Keratinocyte (primary cell): Measurements from ENCODE around the gene DCAF6. TPM values are rescaled to one million over a fixed set of nuclear protein-coding genes. Genes with fewer than 3 reads are reported as not detected.

Source experiments
- DNase-seq: peaks from one replicate; pipeline ENCODE4 v3.0.0-alpha.2; 2011; ENCODE audit warnings: low read depth, missing footprints, low spot score
- FAIRE-seq: peaks from 2 replicates; lab custom pipeline; 2011; peaks lifted over from hg19 to GRCh38; lab: Jason Lieb, UNC
- H2AFZ ChIP-seq: 2 replicates; pipeline ENCODE4 v1.6.0; 2012; ENCODE audit warnings: low read length, control low read depth, inconsistent platforms; ENCODE audit not compliant: control insufficient read depth
- H3K27ac ChIP-seq: 2 replicates; pipeline ENCODE4 v1.5.1; 2011; ENCODE audit warnings: low read length; ENCODE audit not compliant: control insufficient read depth, insufficient read depth
- H3K27me3 ChIP-seq: 3 replicates; pipeline ENCODE4 v1.6.0; 2011; ENCODE audit warnings: low read length; ENCODE audit not compliant: control insufficient read depth, insufficient read depth; ENCODE audit errors: extremely low read depth
- H3K36me3 ChIP-seq, 2 experiments: 2 replicates in 1 of 2; 3 replicates in 1 of 2; pipeline ENCODE4 v1.5.1; 2011; ENCODE audit warnings: low read length in 2 of 2, mild to moderate bottlenecking in 1 of 2; ENCODE audit not compliant: control insufficient read depth in 2 of 2, insufficient read depth in 2 of 2; ENCODE audit errors: extremely low read depth in 1 of 2
- H3K4me1 ChIP-seq: 3 replicates; pipeline ENCODE4 v1.5.1; 2011; ENCODE audit warnings: low read length; ENCODE audit not compliant: control insufficient read depth, insufficient read depth; ENCODE audit errors: extremely low read depth
- H3K4me2 ChIP-seq: 3 replicates; pipeline ENCODE4 v1.6.0; 2011; ENCODE audit warnings: low read depth, low read length; ENCODE audit not compliant: control insufficient read depth, insufficient read depth; ENCODE audit errors: extremely low read depth
- H3K4me3 ChIP-seq, 3 experiments: fragments of 200-600 bp in 1 of 3; sonication (generic) in 1 of 3; 2 replicates in 2 of 3; 3 replicates in 1 of 3; pipeline ENCODE4 v1.5.1; 2011 to 2016; ENCODE audit warnings: low read length in 3 of 3, mild to moderate bottlenecking in 3 of 3, control low read depth in 2 of 3, inconsistent platforms in 1 of 3, low read depth in 1 of 3, mixed read lengths in 1 of 3, mixed run types in 1 of 3, moderate library complexity in 1 of 3; ENCODE audit not compliant: control insufficient read depth in 2 of 3, insufficient read depth in 2 of 3; ENCODE audit errors: extremely low read depth in 1 of 3
- H3K79me2 ChIP-seq: 2 replicates; pipeline ENCODE4 v1.6.0; 2012; ENCODE audit warnings: low read length; ENCODE audit not compliant: control insufficient read depth, insufficient read depth
- H3K9ac ChIP-seq: 3 replicates; pipeline ENCODE4 v1.6.0; 2011; ENCODE audit warnings: low read length; ENCODE audit not compliant: control insufficient read depth, insufficient read depth; ENCODE audit errors: extremely low read depth
- H3K9me1 ChIP-seq: 3 replicates; pipeline ENCODE4 v1.6.0; 2011; ENCODE audit warnings: low read length; ENCODE audit not compliant: control insufficient read depth, insufficient read depth; ENCODE audit errors: extremely low read depth
- H3K9me3 ChIP-seq: 2 replicates; pipeline ENCODE4 v1.5.1; 2012; ENCODE audit warnings: low read depth, low read length; ENCODE audit not compliant: control insufficient read depth
- H4K20me1 ChIP-seq: 3 replicates; pipeline ENCODE4 v1.6.0; 2011; ENCODE audit warnings: low read length; ENCODE audit not compliant: control insufficient read depth, insufficient read depth; ENCODE audit errors: extremely low read depth
- EZH2 ChIP-seq: IDR thresholded peaks from one replicate; pipeline ENCODE4 v1.6.1; 2012; ENCODE audit warnings: inconsistent platforms, mild to moderate bottlenecking, low read length, moderate library complexity
- dilution Hi-C: fragments of 300-500 bp; cut with MboI; formaldehyde crosslinking; loops from one replicate; pipeline ENCODE4 v1.7.0; 2020; ENCODE audit warnings: low sequenced_read_pairs; ENCODE audit not compliant: extremely low pct_ligation_motif_present
- polyA plus RNA-seq, 5 experiments: library from polyadenylated mRNA; depleted of rRNA in 3 of 5; stranded (reverse) in 3 of 5; stranded (forward) in 1 of 5; unstranded in 1 of 5; fragments of >200 nt; gene quantifications; 1 replicate in 1 of 5; 2 replicates in 3 of 5; 3 replicates in 1 of 5; pipeline versions ENCODE4 v1.2.1 to v1.2.3, GENCODE V29; 2011 to 2012; ENCODE audit warnings: missing spikeins in 2 of 5, low read depth in 1 of 5, low replicate concordance in 1 of 5
- TF ChIP-seq, protein P1 (sequence below), 3 experiments: IDR thresholded peaks in 1 of 3; conservative IDR thresholded peaks in 1 of 3; optimal IDR thresholded peaks in 1 of 3; 2 replicates in 2 of 3; 3 replicates in 1 of 3; pipeline versions ENCODE3 to v1.5.1; 2011; ENCODE audit warnings: low read length in 3 of 3, mild to moderate bottlenecking in 3 of 3, moderate library complexity in 2 of 3, control low read depth in 1 of 3, inconsistent platforms in 1 of 3; ENCODE audit not compliant: insufficient read depth in 2 of 3; ENCODE audit errors: extremely low read depth in 1 of 3

DCAF6 gene
- polyA plus RNA-seq, 1 donor (not counting 4 experiments of a cell fraction or from before 2014, with no cell fraction given) = 109 TPM

GRCh38 chr1:168101336-168101735, 164.9 kb downstream of the DCAF6 start:
- Histone ChIP-seq H3K27ac (no peak overlapping the region), H3K4me1 (no peaks in the 10 kb centered on the region), H3K4me3 (no peak overlapping the region), H3K9ac (no peak overlapping the region), H3K27me3 (no peaks in the 10 kb centered on the region), H3K79me2 (no peaks in the 10 kb centered on the region), H3K9me1 (no peaks in the 10 kb centered on the region), H2AFZ (no peak overlapping the region), H3K36me3 (peaks cover 0 to 2% of the 10 kb centered on the region in 2 experiments), H4K20me1 (no peaks in the 10 kb centered on the region), H3K4me2 (no peak overlapping the region), H3K9me3 (no peaks in the 10 kb centered on the region)
- dilution Hi-C loops = no loop called here
- TF ChIP-seq EZH2 = no peak
- TF ChIP-seq, protein P1, sequence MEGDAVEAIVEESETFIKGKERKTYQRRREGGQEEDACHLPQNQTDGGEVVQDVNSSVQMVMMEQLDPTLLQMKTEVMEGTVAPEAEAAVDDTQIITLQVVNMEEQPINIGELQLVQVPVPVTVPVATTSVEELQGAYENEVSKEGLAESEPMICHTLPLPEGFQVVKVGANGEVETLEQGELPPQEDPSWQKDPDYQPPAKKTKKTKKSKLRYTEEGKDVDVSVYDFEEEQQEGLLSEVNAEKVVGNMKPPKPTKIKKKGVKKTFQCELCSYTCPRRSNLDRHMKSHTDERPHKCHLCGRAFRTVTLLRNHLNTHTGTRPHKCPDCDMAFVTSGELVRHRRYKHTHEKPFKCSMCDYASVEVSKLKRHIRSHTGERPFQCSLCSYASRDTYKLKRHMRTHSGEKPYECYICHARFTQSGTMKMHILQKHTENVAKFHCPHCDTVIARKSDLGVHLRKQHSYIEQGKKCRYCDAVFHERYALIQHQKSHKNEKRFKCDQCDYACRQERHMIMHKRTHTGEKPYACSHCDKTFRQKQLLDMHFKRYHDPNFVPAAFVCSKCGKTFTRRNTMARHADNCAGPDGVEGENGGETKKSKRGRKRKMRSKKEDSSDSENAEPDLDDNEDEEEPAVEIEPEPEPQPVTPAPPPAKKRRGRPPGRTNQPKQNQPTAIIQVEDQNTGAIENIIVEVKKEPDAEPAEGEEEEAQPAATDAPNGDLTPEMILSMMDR (optimal IDR thresholded peaks at IDR 0.05 in 1 of 3, IDR thresholded peaks at IDR 0.05 in 1 of 3, conservative IDR thresholded peaks at IDR 0.05 in 1 of 3; ENCODE audit: extremely low read depth in 1 of 3, insufficient read depth in 2 of 3, low read length in 3 of 3) = no peak
- no peak for DNase-seq
- FAIRE-seq = no peak

- no peak overlapping the region for H3K27ac ChIP-seq
- H3K9me3 ChIP-seq = no peaks in the 10 kb centered on the region
- no peaks in the 10 kb centered on the region for H4K20me1 ChIP-seq
- no peak for FAIRE-seq
- no peaks in the 10 kb centered on the region for H3K27me3 ChIP-seq
- H3K79me2 ChIP-seq = no peaks in the 10 kb centered on the region
- dilution Hi-C loops = no loop called here
- H3K4me3 ChIP-seq = no peak overlapping the region
- no peak for DNase-seq
- H3K9me1 ChIP-seq = no peaks in the 10 kb centered on the region
- H3K9ac ChIP-seq = no peak overlapping the region
- TF ChIP-seq EZH2 = no peak
- TF ChIP-seq, protein P1 (optimal IDR thresholded peaks at IDR 0.05 in 1 of 3, IDR thresholded peaks at IDR 0.05 in 1 of 3, conservative IDR thresholded peaks at IDR 0.05 in 1 of 3; ENCODE audit: extremely low read depth in 1 of 3, insufficient read depth in 2 of 3, low read length in 3 of 3) = no peak
- no peaks in the 10 kb centered on the region for H3K4me1 ChIP-seq
- peaks cover 0 to 2% of the 10 kb centered on the region in 2 experiments for H3K36me3 ChIP-seq
- H3K4me2 ChIP-seq = no peak overlapping the region
- H2AFZ ChIP-seq = no peak overlapping the region
Observed at GRCh38 chr1:168102487-168102886, 166.0 kb downstream of the DCAF6 start.
